Fibroblast of skin of back (primary cell): Measurements from ENCODE around the gene MERTK.
A peak's percentile ranks its signal among the peaks of the same experiment; 100 is the strongest.
"Not testable (repeated sequence)": the region's sequence is repeated elsewhere in the genome, so short reads cannot be mapped to it uniquely, and the experiment has no call there.

Experiments used
- DNase-seq: peaks from one replicate; pipeline ENCODE4 v3.0.0-alpha.2; 2013

MERTK gene

DNA sequence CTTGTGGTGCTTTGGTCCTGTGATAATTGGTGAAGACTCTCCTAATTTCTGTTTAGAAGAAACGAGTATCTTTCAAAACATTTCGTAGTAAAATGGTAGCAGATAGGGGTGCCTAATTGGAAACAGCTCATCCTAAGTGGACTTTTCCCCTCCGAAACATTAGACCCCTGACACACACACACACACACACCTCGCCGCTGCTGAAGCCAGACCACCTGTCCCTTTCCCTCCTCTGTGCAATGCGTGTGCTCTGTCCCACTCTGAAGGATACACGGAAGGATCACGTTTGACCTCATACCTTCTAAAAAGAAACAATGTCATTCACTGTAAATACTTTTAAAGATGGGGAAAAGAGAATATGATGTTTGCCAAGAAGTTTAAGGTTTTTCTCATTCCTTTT is 120.4 kb downstream of the MERTK start:
- no peak for DNase-seq

DNA sequence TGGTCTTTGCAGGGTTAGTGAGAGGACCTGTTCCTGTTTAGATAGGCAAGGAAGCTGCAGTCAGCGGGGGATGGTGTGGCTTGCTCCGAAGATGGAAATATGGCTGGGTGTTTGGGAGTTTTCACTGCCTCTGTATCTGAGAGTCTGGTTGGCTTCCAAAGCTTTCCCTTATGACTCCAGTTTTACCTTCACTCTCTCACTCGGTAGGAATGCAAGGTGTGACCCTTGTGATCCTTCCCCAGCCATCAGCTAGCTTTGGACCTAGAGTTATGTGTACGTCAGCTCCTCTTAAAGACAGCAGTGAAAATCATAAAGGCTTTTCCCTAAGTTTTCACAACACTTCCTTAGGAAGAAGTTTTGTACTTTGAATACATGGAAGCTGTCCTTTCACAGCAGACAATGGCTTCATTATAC is 121.2 kb downstream of the MERTK start:
- DNase-seq = no peak

DNA sequence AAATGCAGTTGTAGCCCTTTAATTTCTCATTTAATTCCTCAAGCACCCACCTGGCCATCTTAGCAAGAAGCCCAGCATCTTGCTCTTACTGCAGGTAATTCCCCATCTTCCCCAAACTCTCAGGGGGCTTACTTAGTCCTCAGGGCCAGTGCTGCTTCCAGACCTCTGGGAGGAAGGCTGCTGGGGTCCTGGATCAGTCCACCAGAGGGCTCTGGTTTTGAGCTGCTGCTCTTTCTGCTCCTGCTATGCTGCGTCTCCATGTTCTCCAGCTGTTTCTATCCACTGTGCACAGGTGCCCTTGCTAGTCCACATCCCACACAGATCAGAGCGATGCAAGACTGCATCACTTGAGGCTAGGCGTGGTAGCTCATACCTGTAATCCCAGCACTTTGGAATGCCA is 122.2 kb downstream of the MERTK start:
- no peak for DNase-seq

DNA sequence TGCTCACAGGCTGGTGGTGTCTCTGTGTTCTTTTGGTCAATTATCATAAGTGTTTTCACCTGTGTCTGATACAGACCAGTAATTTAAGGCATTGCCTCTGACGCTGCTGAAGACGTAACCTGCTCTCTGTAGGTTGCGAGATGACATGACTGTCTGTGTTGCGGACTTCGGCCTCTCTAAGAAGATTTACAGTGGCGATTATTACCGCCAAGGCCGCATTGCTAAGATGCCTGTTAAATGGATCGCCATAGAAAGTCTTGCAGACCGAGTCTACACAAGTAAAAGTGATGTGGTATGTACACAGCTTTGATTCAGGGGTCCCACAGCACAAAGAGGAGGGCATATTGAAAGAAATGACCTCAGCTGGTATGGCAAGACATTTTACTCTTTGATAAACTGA is 122.9 kb downstream of the MERTK start:
- no peak for DNase-seq

DNA sequence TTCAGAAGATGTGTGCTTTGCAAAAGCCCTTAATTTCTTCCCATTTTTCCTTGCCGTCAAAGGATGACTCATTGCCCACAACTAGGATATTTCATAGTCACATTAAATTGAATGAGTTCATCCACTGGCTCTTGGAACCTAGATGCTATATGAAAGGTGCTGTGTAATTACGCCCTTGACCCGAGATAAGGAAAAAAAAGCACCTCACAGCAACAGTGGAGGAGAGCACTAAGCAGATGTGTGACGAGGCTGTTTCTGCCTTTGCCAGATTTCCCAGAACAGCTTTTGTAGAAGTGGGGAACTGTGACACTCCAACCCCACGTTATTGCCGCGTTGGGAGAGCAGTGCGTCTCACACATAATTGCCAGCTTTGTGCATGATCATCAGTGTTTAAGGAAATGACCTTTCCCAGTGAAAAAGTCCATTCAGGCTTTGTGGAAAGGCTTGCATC is 123.4 kb downstream of the MERTK start:
- peak; percentile 27 for DNase-seq

DNA sequence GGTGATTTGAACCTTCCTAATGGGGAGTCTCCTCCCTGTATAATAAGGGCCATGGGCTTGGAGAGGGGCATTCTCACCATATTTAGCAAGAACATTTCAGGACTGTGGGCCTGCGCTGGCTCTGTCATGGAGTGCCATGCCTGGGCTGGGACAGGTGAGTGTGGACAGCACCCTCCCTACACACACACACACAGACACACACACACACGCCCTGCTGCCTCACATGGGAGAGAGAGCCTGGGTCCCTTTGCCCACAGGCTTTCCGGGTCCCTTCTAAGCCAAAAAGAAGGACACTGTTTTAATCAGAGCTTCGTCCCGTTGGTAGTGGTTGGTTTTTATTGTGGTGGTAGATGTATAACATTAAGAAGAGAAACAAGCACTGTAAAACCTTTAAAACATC is 125.3 kb downstream of the MERTK start:
- DNase-seq = no peak

DNA sequence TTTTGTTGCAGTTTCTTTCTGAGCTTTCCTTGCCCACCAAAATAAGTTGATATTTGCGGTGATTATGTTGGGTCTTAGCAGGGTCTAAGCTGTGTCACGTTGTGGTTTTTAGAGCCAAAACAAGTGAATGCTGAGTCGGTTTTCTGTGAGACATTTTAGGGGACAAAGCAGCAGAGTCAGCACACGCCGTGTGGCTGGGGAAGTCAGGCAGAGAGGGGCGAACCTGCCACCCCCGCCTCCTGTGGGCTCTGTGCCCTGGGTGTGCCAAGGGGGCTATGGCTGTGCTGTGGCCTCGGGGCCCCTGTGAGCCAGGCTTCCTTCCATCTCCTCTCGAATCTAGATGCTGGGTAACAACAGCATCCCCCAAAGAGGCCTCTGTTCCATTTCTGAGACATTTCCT is 125.8 kb downstream of the MERTK start:
- DNase-seq = no peak

DNA sequence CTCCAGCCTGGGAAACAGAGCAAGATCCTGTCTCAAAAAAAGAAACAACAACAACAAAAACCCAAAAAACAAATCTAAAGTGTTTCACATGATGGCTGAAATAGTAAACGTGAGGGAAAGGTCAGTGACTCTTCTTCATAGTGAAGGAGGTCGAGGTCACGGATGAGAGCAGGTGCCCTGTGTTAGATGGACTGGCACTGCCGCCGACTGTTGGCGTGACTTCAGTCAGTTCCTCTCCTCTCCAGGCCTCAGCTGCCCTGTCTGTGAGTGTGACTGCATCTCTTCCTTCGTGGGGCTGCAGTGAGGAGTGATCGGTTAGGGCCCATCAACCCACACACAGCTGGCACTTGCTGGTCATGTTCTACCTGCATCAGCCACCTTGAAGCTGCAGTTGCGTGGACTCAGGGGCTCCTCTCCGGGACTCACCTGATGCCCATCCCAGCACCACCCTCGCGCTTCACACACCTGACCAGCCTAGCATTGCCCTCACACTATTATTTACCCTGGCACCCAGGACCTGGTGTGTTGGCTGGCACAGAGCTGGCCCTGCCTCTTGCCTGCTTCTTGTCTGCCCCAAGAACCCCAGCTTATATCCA is 126.6 kb downstream of the MERTK start:
- no peak for DNase-seq

DNA sequence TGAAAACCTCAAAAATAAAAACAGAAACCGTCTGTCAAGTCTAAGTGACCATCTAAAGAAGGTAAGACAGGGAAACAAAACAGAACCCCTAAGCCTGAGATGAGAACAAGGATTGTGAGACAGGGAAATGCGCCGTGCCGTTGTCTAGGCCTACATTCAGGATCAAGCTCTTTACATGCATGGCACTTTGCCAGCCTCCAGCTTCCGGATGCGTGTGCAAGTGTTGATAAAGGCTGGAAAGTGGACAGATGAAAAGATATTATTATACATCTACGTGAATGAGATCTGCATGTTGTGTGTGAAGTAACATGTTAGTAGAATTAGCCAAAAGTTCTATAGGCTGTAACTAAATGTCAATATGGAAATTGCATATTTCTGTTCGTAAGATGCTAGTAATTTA is 128.1 kb downstream of the MERTK start:
- no peak for DNase-seq

DNA sequence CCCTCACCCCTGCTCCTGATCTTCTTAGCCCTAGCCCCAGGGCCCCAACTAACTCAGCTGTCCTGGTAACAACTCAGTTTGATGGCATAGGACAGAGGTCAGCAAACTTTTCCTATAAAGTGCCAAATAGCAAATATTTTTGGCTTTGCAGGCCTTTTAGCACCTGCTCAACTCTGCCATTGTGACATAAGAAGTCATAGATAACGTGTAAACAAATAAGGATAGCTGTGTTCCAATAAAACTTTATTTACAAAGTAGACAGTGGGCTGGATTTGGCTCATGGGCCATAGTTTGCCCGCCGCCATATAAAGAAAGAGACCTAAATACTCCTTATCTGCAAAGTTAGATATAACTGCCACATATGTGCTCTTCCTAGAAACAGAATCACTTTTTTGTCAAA is 129.4 kb downstream of the MERTK start:
- DNase-seq = no peak

DNA sequence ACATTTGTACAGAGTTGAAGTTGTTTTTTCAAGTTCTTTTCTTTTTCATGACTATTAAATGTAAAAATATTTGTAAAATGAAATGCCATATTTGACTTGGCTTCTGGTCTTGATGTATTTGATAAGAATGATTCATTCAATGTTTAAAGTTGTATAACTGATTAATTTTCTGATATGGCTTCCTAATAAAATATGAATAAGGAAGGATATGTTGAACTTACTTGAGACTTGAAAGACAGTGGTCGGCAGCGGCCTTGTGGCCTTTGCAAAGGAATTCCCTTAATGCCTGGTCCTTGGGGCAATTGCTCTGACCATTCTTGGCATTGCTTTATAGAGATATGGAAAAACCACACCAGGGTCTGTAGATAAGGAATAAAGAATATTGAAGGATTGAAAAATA is 130.8 kb downstream of the MERTK start:
- DNase-seq = no peak

DNA sequence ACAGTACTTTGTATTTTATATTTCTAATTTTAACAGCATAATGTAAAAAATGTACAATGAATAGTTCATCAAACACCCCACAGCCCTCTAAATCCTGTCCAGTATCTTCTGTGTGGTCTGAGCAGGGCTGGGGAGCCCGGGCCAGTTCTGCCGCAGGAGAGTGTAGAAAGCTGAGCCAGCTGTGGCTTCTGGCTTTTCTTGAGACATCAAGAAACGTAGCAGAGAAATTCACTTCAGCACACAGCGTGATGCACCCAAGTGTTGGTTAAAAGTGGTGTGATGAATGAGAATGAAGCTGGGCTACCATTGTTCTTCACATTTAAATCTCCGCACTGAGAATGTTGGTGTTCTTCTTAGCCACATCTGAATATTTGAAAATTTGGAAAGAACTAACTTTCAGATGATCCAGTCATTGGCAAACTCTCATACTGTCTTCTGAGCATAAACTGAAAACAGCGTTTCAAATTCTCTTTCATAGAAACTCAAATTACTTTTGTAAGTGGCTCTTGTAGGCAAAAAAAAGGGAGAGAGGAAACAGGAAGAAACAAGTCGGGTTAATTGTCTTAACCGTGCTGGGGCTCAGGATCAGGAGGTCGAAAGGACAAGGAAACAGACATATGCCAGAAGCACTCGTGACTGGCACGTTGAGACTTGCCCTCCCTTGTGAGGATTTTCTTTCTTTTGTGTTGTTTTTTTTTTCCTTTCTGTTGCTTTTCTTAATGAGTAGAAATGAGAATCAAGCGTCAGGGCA is 133.2 kb downstream of the MERTK start:
- DNase-seq = no peak

DNA sequence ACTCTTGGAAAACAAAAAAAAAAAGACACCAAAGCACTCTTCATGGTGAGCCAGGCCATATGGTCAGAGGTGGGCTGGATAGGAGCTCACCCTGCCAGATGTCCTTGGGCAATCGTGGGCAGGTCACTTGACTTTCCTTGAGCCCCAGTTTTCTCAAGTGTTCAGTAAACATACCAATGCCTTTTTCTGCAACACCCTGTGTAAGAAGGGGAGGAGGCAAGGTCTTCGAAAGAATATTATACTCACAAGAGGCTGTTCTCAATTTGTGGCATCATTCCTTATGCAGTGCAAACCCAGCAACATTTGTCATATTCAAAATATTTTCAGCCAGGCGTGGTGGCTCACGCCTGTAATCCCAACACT is 133.8 kb downstream of the MERTK start:
- peak; percentile 18 for DNase-seq

DNA sequence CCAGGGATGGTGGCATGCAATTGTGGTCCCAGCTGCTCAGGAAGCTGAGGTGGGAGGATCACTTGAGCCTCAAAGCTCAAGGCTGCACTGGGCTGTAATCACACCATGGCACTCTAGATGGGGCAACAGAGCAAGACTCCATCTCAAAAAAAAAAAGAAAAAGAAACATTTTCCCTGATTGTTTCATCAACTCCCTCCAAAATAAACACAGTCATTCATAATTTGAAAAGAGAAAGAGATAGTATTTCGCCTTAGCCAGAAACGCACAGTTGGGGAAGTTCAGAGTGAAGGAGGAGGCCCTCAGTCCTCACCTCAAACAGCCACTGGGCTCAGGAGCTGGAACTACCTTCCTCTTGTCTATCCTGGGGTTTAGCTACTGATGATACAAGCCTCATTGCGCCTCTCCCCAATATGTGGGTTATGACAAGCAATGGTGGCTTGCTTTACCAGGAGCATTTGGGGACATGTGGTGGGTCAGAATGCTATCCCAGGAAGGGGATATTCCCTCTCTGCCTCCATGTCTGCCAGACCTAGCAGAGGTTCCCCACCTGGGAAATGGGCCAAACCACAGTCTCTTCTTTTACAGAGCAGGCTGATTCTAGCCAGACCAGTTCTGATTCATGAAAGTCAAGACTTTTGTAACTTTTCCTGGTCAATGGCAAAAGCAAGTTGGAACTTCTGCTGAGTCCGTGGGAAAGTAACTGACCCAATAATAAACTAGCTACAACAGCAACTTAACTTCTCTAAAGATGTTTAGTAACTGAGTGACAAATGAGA is 134.5 kb downstream of the MERTK start:
- peak; percentile 57 for DNase-seq

DNA sequence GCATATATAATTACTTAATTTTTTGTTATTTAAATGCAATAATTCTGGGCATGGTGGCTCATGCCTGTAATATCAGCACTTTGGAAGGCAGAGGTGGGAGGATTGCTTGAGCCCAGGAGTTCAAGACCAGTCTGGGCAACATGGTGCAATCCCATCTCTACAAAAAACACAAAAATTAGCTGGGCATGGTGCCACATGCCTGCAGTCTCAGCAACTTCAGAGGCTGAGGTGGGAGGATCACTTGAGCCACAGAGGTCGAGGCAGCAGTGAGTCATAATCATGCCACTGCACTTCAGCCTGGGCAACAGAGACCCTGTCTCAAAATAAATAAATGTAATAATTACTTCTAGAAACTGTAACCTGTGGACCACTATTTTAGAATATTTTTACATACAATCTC is 135.2 kb downstream of the MERTK start:
- no peak for DNase-seq

DNA sequence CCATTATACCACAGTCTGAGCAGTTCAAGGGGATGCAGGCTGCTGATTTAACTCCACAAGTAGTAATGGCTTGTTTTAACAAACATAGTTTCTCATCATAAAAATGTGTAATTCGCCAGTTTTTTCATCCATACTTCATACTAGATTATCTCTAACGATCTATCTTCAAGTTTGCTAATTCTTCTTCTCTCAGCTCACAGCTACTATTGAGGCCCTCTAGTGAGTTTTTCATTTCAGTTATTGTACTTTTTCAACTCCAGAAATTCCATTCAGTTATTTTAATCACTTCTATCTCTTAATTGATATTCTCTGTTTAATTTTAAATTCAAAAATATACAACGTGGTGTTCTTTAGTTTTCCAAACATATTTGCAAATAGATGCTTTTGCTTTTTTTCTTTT is 136.5 kb downstream of the MERTK start:
- DNase-seq = no peak

DNA sequence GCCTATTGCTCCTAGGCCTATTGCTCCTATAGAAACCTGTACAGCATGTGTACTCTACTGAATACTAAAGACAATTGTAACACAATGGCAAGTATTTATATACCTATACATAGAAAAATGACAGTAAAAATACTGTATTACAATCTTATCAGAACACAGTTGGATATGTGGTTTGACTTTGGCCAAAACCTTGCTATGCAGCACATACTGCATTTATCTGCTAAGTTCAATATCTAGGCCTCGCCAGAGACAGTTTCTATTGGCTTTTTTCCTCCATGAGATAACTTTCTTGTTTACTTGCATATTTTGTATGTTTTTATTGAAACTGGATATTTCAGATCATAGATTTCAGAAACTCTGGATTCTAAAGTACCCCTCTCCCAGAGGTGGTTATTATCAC is 137.4 kb downstream of the MERTK start:
- no peak for DNase-seq

DNA sequence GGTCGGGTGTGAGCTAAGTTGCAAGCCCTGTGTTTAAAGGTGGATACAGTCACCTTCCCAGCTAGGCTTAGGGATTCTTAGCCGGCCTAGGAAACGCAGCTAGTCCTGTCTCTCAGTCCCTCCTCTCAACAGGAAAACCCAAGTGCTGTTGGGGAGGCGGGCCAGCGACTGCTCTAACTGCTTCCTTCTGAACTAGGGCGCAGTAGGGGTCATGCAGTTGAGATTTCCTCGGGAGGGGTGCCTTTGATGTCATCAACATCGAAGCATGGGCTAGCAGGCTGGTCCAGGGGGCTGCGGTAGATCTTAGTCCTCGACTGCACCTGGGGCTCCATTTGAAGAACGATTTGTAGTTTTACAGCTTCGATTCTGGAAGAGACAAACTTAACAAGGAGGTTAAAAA is 141.1 kb downstream of the MERTK start:
- DNase-seq = not testable (repeated sequence)

DNA sequence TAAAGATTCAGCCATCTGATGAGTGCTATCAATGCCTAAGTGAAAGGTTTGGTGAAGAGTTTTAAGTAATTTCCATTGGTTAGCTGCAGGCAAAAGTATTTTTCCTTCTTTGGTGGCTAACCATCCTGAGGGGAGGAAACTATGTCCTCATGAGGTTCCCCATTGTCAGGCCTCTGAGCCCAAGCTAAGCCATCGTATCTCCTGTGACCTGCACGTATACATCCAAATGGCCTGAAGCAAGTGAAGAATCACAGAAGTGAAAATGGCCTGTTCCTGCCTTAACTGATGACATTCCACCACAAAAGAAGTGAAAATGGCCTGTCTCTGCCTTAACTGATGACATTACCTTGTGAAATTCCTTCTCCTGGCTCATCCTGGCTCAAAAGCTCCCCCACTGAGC is 141.7 kb downstream of the MERTK start:
- DNase-seq = not testable (repeated sequence)

DNA sequence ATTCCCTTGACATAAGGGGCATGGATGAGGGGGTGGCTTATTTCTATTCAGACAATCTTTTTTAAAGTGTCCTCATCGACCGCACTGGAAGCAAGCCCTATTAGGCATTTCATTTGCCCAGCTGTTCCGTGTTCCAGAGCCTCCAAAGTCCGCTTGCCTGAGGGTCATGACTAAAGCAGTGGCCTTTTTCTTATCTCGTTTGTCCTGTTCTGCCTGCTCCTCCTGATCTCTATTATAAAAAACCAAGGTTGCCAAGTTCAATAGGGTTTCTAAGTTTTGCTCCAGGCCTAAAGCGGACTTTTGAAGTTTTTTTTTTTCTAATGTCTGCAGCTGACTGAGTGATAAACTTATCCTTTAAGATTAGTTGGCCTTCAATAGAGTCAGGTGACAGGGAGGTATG is 143.1 kb downstream of the MERTK start:
- DNase-seq = not testable (repeated sequence)

DNA sequence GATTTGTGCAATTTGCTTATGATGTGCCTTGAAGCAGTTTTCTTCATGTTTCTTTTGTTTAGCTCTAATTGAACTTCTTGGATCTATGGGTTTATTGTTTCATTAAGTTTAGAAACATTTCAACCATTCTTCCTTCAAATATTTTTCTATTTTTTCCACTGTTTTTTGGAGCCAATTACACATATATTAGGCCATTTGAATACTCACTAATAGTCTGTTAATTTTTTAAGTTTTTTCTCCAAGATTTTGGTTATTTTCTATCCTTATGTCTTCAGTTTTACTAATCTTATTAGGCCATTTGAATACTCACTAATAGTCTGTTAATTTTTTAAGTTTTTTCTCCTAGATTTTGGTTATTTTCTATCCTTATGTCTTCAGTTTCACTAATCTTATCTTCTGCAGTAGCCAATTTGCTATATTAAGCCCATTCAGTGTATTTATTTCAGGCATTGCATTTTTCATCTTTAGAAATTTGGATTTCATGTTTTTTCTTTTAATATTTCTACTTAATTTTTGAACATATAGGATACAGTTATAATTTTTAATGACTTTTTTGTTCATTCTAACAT is 147.1 kb downstream of the MERTK start:
- DNase-seq = no peak

DNA sequence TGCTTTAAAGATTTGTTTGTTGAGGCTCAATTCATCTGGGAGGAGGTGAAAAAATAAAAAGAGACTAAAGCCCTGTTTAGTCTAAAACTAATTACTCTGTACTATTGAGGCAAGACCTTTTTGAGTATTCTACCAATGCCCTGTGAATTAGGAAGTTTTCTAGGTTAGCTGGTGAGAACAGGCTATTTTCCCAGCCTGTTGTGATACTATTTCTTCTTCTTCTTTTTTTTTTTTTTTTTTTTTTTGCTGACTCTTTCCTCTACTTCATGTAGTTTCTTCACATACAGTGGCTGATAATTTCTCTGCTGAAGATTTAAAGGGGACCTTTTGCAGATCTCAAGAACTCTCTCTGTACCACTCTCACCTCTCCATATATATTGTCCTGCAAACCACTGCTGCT is 147.8 kb downstream of the MERTK start:
- no peak for DNase-seq

DNA sequence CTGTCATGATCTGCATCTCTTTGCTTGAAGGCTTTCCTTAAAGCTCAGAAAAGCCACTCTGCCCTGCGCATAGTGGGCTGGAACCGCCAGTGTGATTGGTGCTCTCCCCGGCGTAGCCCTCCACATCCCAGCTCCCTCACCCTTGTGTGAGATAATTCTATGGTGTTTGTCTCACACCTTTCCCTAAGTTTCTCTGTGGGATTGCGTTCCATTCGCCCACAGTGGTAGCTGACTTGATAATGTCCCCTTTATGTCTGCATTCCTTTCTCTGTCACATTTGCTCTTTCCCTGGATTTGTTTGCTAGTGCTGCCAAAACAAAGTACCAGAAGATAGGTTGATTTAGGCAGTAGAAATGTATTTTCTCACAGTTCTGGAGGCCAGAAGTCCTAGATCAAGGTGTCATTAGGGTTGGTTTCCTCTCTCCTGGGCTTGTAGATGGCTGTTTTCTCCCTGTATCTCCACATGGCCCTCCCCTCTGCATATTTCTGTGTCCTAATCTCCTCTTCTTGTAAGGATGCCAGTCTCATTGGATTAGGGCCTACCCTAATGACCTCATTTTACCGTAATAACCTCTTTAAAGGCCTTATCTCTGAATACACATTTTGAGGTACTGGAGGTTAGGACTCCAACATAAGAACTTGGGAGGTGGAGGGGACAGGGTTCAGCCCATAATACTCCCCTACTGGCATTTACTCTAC is 149.3 kb downstream of the MERTK start:
- no peak for DNase-seq
